Measurements from ENCODE around the gene RNF166. TPM values are rescaled to one million over a fixed set of nuclear protein-coding genes. Genes with fewer than 3 reads are reported as not detected.
A peak's percentile ranks its signal among the peaks of the same experiment; 100 is the strongest.

RNF166 gene
- polyA plus RNA-seq, 4 donors, result 17.0 to 25.4 (median 19.7) TPM

GRCh38 chr16:88739977-88740726 is 33.9 kb upstream of the RNF166 start:
- no peak for DNase-seq (ENCODE audit: low read depth in 4 of 4, low spot score in 2 of 4)

GRCh38 chr16:88739139-88739976 is 33.1 kb upstream of the RNF166 start:
- DNase-seq (ENCODE audit: low read depth in 4 of 4, low spot score in 2 of 4), result no peak

- DNase-seq (ENCODE audit: low read depth in 4 of 4, low spot score in 2 of 4), result peak in 2 of 4 donors; percentile 23 to 36
These were observed 32.2 kb upstream of the RNF166 start for GRCh38 chr16:88738151-88739084.

GRCh38 chr16:88737298-88738150 is 31.3 kb upstream of the RNF166 start:
- DNase-seq (ENCODE audit: low read depth in 4 of 4, low spot score in 2 of 4), result peak in 2 of 4 donors; percentile 24 to 37

GRCh38 chr16:88736496-88736895 is 30.3 kb upstream of the RNF166 start:
- no peak for DNase-seq (ENCODE audit: low read depth in 4 of 4, low spot score in 2 of 4)

- DNase-seq (ENCODE audit: low read depth in 4 of 4, low spot score in 2 of 4), result no peak
These were observed 29.9 kb upstream of the RNF166 start for GRCh38 chr16:88736088-88736487.

- no peak for DNase-seq (ENCODE audit: low read depth in 4 of 4, low spot score in 2 of 4)
These were observed 29.4 kb upstream of the RNF166 start for GRCh38 chr16:88735616-88736015.

- no peak for DNase-seq (ENCODE audit: low read depth in 4 of 4, low spot score in 2 of 4)
These were observed 28.9 kb upstream of the RNF166 start for GRCh38 chr16:88735121-88735520.

- DNase-seq (ENCODE audit: low read depth in 4 of 4, low spot score in 2 of 4), result no peak
These were observed 28.1 kb upstream of the RNF166 start for GRCh38 chr16:88734361-88734728.

GRCh38 chr16:88733630-88734360 is 27.6 kb upstream of the RNF166 start:
- no peak for DNase-seq (ENCODE audit: low read depth in 4 of 4, low spot score in 2 of 4)

GRCh38 chr16:88732961-88733294 is 26.7 kb upstream of the RNF166 start:
- DNase-seq (ENCODE audit: low read depth in 4 of 4, low spot score in 2 of 4), result no peak

GRCh38 chr16:88732172-88732960 is 26.2 kb upstream of the RNF166 start:
- DNase-seq (ENCODE audit: low read depth in 4 of 4, low spot score in 2 of 4), result no peak

- DNase-seq (ENCODE audit: low read depth in 4 of 4, low spot score in 2 of 4), result no peak
These were observed 25.5 kb upstream of the RNF166 start for GRCh38 chr16:88731699-88732098.

GRCh38 chr16:88730632-88731607 is 24.7 kb upstream of the RNF166 start:
- no peak for DNase-seq (ENCODE audit: low read depth in 4 of 4, low spot score in 2 of 4)

GRCh38 chr16:88727871-88728270 is 21.7 kb upstream of the RNF166 start:
- no peak for DNase-seq (ENCODE audit: low read depth in 4 of 4, low spot score in 2 of 4)

- no peak for DNase-seq (ENCODE audit: low read depth in 4 of 4, low spot score in 2 of 4)
These were observed 20.8 kb upstream of the RNF166 start for GRCh38 chr16:88726981-88727380.

GRCh38 chr16:88726408-88726749 is 20.2 kb upstream of the RNF166 start:
- no peak for DNase-seq (ENCODE audit: low read depth in 4 of 4, low spot score in 2 of 4)

All from left renal cortex interstitium (tissue), 4 donors.